Measurements from ENCODE around the gene ADGRE2.
"Not testable (repeated sequence)": the region's sequence is repeated elsewhere in the genome, so short reads cannot be mapped to it uniquely, and the experiment has no call there.

Gene ADGRE2

GRCh38 chr19:14782626-14783409, 4.5 kb upstream of the ADGRE2 start:
- no peak overlapping the region for H3K27ac ChIP-seq
- no peak for TF ChIP-seq CTCF (conservative IDR thresholded peaks at IDR 0.05)

DNA sequence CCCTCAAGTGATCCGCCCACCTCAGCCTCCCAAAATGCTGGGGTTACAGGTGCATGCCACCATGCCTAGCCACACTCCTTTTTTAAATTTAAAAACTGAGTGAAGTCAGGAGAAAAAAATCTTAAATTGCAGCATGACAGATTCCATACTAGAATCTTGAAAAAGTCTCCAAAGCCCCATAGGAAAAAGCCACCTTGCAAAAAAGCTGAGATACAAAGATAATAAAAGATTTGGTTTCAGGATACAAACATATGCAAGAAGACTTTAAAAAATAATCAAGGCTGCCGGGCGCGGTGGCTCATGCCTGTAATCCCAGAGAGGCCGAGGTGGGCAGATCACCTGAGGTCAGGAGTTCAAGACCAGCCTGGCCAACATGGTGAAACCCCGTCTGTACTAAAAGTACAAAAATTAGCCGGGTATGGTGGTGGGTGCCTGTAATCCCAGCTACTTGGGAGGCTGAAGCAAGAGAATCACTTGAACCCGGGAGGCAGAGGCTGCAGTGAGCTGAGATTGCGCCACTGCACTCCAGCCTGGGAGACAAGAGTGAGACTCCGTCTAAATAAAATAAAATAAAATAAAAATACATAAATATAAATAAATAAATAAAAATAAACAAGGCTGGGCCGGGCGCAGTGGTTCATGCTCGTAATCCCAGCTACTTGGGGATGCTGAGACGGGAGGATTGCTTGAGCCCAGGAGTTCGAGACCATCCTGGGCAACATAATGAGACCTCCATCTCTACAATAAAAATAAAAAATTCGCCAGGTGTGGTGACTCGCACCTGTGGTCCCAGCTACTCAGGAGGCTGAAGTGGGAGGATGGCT, 3.6 kb upstream of the ADGRE2 start:
- H3K27ac ChIP-seq = not testable (repeated sequence)

DNA sequence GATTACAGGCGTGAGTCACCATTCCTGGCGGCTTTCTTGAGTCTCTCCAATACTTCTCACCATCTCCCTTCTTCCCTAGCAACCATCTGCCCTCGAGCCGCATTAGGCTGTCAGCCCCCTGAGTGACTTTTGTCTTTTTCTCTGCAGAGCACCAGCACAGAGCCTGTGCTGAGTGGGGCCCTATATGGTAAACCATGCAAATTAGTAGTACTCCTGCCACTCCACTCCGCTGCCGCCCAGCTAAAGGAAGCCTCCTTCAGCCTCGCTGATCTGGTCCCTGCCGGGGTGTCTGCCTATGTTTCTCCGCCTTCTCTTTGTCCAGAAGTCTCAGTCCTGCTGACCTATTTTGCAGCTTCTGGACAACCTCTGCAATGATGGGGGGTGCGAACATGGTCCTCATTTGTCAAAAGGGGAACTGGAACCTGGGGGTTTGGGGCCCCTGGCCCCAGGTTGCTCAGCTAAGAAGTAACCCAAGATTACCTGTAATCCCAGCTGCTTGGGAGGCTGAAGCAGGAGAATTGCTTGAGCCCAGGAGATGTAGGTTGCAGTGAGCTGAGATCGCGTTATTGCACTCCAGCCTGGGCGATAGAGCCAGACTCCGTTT, 2.4 kb upstream of the ADGRE2 start:
- not testable (repeated sequence) for H3K27ac ChIP-seq

DNA sequence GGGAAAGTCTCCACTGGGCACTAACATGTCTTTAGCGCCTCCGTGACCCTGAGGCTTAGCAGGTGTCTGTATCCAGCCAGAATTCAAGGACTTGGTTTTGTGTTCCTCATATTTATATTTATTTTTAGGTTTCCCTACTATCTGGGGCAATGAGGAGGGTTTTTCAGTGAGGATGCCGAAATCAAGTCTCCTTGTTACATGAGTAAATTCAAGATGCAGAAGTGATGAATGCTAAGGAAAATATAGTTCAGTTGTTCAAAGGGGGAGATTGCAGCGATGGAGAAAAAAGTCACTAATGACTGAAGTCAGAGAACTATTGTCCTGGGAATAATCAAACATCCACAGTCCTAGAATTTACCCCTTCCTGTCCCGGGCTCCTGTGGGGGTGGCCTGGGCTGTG, 791 bp upstream of the ADGRE2 start:
- H3K27ac ChIP-seq = no peak overlapping the region
- no peak for TF ChIP-seq CTCF (conservative IDR thresholded peaks at IDR 0.05)

- not testable (repeated sequence) for H3K27ac ChIP-seq
Measured at GRCh38 chr19:14777645-14778044, 715 bp downstream of the ADGRE2 start.

DNA sequence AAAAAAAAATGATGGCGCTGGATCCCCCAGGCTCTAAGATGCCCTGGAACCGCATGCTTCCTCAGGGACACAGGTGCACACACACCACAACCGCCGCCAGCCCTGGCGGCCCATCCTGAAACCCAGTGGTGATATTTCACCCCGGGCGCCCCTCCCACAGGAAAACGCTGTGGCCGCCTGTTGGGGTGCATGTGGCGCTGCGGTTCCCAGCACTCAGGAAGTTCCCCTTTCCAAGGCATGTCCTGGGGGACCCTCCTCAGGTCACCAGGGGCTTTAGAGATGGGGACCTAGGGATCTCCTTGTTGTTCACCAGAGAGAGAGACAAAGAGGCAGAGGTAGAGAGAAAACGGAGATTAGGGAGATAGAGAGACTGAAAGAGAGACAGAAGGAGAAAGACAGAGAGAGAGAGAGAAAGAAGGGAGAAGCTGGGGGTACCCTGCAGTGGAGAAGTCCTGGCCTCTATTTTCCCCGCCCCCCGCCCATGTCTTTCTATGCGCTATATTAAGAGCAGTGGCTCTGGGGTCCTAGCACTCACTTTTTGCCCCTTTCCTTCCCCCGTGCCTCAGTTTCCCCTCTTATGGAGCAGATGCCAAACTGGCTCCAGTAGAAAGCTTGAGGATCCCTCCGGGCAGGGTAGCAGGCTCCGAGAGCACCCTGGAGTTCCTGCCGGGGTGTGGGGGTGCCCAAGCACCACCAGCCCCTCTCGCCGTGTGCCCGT, 2.3 kb downstream of the ADGRE2 start:
- H3K27ac ChIP-seq = no peak overlapping the region

DNA sequence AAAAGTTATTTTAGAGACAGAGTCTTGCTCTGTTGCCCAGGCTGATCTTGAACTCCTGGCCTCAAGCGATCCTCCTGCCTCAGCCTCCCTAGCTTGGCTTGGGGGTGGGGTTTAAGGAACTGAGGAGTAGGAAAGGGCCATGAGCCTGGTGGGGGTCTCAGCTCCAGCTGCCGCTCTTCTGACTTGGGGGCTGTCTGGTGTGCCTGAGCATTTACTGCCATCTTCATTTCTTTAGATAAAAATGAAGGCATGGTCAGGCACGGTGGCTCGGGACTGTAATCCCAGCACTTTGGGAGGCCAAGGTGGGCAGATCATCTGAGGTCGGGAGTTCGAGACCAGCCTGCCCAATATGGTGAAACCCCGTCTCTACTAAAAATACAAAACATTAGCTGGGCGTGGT, 3.0 kb downstream of the ADGRE2 start:
- not testable (repeated sequence) for H3K27ac ChIP-seq

More for the DNA sequence above, 2.3 kb downstream of the ADGRE2 start:
- TF ChIP-seq CTCF (conservative IDR thresholded peaks at IDR 0.05) = no peak

DNA sequence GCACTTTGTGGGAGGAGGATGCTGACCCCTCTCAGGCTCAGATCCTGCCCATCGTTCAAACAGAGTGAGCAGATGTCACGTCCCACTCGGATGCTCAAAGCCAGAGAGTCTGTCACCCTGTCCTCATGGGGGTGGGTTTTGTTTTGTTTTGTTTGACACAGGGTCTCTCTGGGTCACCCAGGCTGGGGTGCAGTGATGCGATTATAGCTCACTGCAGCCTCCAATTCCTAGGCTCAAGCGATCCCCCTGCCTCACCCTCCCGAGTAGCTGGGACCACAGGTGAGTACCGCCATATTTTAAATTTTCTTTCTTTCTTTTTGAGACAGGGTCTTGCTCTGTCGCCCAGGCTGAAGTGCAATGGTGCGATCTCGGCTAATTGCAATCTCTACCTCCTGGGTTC, 4.0 kb downstream of the ADGRE2 start:
- TF ChIP-seq CTCF (conservative IDR thresholded peaks at IDR 0.05) = no peak
- H3K27ac ChIP-seq = no peak overlapping the region

DNA sequence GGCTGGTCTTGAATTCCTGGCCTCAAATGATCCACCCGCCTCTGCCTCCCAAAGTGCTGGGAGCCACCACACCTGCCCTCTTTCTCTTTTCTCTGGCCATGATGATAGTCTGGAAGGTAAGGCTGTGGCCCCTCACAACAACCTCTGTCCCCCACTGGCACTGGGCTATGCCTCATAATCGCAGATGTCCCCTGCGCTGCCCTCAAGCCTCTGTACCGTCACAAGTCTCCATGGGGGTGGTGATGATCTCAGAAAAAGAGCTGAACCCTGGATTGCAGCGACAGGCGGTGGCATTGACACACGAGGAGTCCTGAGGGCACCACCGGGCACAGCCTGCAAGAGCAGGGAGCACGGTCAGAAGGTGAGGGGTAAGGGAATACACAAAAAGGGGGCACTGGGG, 4.6 kb downstream of the ADGRE2 start:
- not testable (repeated sequence) for H3K27ac ChIP-seq

GRCh38 chr19:14772995-14773394, 5.4 kb downstream of the ADGRE2 start:
- H3K27ac ChIP-seq = no peak overlapping the region
- no peak for TF ChIP-seq CTCF (conservative IDR thresholded peaks at IDR 0.05)

All from VCaP (cell line).